Gastrocnemius medialis (tissue), 4 donors: ENCODE results near the gene IRF5. TPM values are rescaled to one million over a fixed set of nuclear protein-coding genes. Genes with fewer than 3 reads are reported as not detected.

Source experiments
- ATAC-seq, 2 donors: fragments of 150-250 bp; one replicate each; pipeline ENCODE4 v1.9.1; 2016
- DNase-seq, 2 donors: peaks; one replicate each; pipeline ENCODE4 v3.0.0-alpha.2; 2019
- H3K27ac ChIP-seq, 4 donors: fragments of 200-600 bp; sonication (generic); 1 replicate in 1 of 4; 2 replicates in 3 of 4; pipeline ENCODE4 v1.5.1; 2016 to 2018; ENCODE audit warnings: mild to moderate bottlenecking in 2 of 4, moderate library complexity in 1 of 4
- H3K27me3 ChIP-seq, 3 donors: fragments of 200-600 bp; sonication (generic) in 2 of 3; 1 replicate in 1 of 3; 2 replicates in 2 of 3; pipeline versions ENCODE4 v1.5.1 to v1.6.0; 2016 to 2019; ENCODE audit warnings: mild to moderate bottlenecking in 1 of 3, moderate library complexity in 1 of 3
- H3K36me3 ChIP-seq, 2 donors: fragments of 200-600 bp; sonication (generic) in 1 of 2; one replicate each; pipeline ENCODE4 v1.5.1; 2017 to 2018
- H3K4me1 ChIP-seq, 2 donors: fragments of 200-600 bp; sonication (generic) in 1 of 2; one replicate each; pipeline ENCODE4 v1.5.1; 2016 to 2017; ENCODE audit warnings: mild to moderate bottlenecking in 2 of 2
- H3K4me3 ChIP-seq, 4 donors: fragments of 200-600 bp; sonication (generic) in 3 of 4; 1 replicate in 1 of 4; 2 replicates in 3 of 4; pipeline ENCODE4 v1.5.1; 2016 to 2019; ENCODE audit warnings: mild to moderate bottlenecking in 2 of 4
- H3K9me3 ChIP-seq, 3 donors: fragments of 200-600 bp; sonication (generic) in 2 of 3; 1 replicate in 1 of 3; 2 replicates in 2 of 3; pipeline ENCODE4 v1.5.1; 2016 to 2019
- POLR2A ChIP-seq, 2 donors: fragments of 450-650 bp; IDR thresholded peaks; one replicate each; pipeline ENCODE4 v1.6.1; 2017; ENCODE audit warnings: antibody characterized with exemption in 2 of 2, mild to moderate bottlenecking in 2 of 2, moderate library complexity in 2 of 2
- in situ Hi-C, 4 donors: fragments of 200-750 bp; cut with MboI; loops; one replicate each; pipeline versions ENCODE4 v1.15.0 to v1.8.0; 2017; ENCODE audit warnings: low sequenced_read_pairs in 4 of 4
- intact Hi-C: fragments of 100-400 bp; cut with DNase I; formaldehyde crosslinking; loops from one replicate; pipeline ENCODE4 v1.15.1; 2023; ENCODE audit warnings: low total_unique reads
- total RNA-seq, 4 donors: library from RNA; depleted of rRNA; stranded (reverse); fragments of >200 nt; gene quantifications; one replicate each; pipeline versions ENCODE4 v1.1.0 to v1.2.3, GENCODE V29; 2016
- TF ChIP-seq, protein P1 (sequence below), 5 experiments: fragments of 450-650 bp in 3 of 5; fragments of 200-600 bp in 2 of 5; sonication (generic) in 2 of 5; IDR thresholded peaks in 4 of 5; conservative IDR thresholded peaks in 1 of 5; 1 replicate in 4 of 5; 2 replicates in 1 of 5; pipeline ENCODE4 v1.5.1; 2016 to 2019; ENCODE audit warnings: antibody characterized with exemption in 5 of 5, mild to moderate bottlenecking in 3 of 5, moderate library complexity in 3 of 5

Gene IRF5, protein sequence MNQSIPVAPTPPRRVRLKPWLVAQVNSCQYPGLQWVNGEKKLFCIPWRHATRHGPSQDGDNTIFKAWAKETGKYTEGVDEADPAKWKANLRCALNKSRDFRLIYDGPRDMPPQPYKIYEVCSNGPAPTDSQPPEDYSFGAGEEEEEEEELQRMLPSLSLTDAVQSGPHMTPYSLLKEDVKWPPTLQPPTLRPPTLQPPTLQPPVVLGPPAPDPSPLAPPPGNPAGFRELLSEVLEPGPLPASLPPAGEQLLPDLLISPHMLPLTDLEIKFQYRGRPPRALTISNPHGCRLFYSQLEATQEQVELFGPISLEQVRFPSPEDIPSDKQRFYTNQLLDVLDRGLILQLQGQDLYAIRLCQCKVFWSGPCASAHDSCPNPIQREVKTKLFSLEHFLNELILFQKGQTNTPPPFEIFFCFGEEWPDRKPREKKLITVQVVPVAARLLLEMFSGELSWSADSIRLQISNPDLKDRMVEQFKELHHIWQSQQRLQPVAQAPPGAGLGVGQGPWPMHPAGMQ
- total RNA-seq = 1 to 10 TPM in 3 of 4 donors, under 1 TPM in 1; 0.27 to 3.8 (median 2.8) TPM

DNA sequence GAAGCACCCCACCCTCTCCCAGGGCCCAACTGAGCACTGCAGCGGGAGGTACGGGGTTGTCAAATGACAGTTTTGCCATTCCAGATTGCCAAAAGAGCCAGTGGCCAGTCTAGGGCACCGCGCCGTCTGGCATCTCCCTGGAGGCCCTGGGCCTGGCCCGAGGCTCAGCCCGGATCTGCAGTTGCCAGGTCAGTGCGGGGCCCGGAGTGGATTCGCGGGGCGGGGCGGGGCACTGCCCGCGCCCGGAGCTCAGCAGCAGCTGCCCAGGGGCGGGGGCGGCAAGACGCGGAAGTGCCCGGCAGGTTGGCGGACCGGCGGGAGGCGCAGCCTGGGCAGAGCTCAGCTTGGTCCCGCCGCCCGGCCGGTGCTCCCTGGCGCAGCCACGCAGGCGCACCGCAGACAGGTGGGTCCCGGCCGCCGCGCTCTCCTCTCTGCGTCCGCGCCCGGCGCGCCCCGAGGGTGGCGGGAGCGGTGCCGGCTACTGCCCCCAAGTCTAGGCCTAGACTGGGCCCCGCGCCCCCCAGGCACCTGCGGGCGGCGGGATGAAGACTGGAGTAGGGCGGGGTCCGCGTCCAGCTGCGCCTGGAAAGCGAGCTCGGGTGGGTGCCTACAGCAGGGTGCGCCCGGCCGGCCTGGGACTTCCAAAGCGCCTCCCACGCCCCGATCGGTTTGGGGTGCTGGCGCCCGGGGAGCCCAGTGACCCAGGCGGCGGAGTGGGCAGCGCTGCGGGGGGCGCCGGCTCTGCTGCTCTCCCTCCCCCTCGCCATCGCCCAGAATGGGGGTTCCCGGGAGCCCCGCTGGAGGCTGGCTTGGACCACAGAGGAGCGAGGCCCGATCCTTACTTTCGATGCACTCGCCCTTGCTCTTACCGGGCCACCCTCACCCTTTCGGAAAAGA, at the start of gene IRF5:
Gene IRF5 (plus strand): TSS at position 281 of the 897 bp plus-strand sequence. CDS start 4,155 bp downstream, outside the sequence.
- Histone ChIP-seq H3K4me3 (peak within 1 kb of the TSS; percentile 43 to 53 (median 50)), H3K27ac (no peak within 1 kb of the TSS), H3K36me3 (no peaks in the 10 kb centered on the region), H3K4me1 (peaks cover 4 to 5% of the 10 kb centered on the region in 2 donors), H3K9me3 (no peaks in the 10 kb centered on the region), H3K27me3 (peaks cover 22 to 36% (median 32%) of the 10 kb centered on the region in 3 donors)
- intact Hi-C loops (loop anchor here (1.0 kb wide), 1 partner anchor 22 kb away; no protein-coding TSS in a partner anchor), in situ Hi-C loops (no loop called here)
- ATAC-seq = no peak
- DNase-seq = no peak
- TF ChIP-seq, protein P1, sequence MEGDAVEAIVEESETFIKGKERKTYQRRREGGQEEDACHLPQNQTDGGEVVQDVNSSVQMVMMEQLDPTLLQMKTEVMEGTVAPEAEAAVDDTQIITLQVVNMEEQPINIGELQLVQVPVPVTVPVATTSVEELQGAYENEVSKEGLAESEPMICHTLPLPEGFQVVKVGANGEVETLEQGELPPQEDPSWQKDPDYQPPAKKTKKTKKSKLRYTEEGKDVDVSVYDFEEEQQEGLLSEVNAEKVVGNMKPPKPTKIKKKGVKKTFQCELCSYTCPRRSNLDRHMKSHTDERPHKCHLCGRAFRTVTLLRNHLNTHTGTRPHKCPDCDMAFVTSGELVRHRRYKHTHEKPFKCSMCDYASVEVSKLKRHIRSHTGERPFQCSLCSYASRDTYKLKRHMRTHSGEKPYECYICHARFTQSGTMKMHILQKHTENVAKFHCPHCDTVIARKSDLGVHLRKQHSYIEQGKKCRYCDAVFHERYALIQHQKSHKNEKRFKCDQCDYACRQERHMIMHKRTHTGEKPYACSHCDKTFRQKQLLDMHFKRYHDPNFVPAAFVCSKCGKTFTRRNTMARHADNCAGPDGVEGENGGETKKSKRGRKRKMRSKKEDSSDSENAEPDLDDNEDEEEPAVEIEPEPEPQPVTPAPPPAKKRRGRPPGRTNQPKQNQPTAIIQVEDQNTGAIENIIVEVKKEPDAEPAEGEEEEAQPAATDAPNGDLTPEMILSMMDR (IDR thresholded peaks at IDR 0.05 in 4 of 5, conservative IDR thresholded peaks at IDR 0.05 in 1 of 5) = no peak
- no peak for TF ChIP-seq POLR2A (IDR thresholded peaks at IDR 0.05)

DNA sequence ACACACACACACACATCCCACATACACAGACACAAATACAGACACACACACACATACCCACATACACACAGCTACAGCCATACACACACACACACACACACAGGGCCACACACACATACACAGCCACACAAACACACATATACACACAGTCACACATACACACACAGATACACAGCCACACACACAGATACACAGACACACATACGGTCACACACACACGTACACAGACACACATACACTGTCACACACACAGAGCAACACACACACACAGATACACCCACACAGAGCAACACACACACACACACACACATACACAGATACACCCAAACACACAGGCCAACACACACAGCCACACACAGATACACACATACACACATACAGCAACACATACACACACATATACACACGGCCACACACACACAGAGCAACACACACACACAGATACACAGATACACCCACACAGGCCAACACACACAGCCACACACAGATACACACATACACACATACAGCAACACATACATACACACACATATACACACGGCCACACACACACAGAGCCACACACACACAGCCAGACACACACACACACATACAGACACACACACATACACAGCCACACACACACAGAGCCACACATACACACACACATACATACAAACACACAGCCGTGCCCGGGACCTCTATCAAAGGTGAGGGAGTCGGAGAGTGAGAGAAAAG, 49.5 kb upstream of the IRF5 start:
- in situ Hi-C loops (loop anchor here (10.0 to 25.0 kb wide), 5 partner anchors 93 to 426 kb away; partner anchors contain the start of genes CCDC136 (in 2 of the 4), HILPDA (in 2 of the 4) and OPN1SW (in 1 of the 4)), intact Hi-C loops (loop anchor here (10.0 kb wide), 1 partner anchor 363 kb away; no protein-coding TSS in a partner anchor)
- TF ChIP-seq, protein P1 (IDR thresholded peaks at IDR 0.05 in 4 of 5, conservative IDR thresholded peaks at IDR 0.05 in 1 of 5) = no peak
- no peak for TF ChIP-seq POLR2A (IDR thresholded peaks at IDR 0.05)
- H3K9me3 ChIP-seq = no peaks in the 10 kb centered on the region
- ATAC-seq = no peak
- no peaks in the 10 kb centered on the region for H3K36me3 ChIP-seq
- H3K27me3 ChIP-seq = peaks cover 10 to 15% (median 13%) of the 10 kb centered on the region in 3 donors
- no peak overlapping the region for H3K4me3 ChIP-seq
- no peak for DNase-seq
- no peaks in the 10 kb centered on the region for H3K4me1 ChIP-seq
- H3K27ac ChIP-seq = no peak overlapping the region

DNA sequence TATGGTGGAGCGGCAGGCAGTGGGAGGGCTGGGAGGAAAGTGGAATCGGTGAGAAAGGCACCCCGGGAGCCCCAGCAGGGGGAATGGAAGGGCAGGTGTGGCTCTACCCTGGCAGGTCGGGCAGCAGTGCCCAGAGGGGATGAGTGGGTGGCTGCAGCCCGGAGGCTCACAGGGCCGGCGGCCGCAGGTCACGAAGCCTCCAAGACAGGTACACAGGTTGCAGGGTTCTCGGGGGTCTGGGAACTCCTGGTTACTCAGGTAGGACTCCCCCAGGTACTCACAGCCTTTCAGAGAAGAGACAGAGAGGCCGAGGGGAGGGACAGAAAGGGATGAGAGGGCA, 49.0 kb upstream of the IRF5 start:
- in situ Hi-C loops = loop anchor here (10.0 to 25.0 kb wide), 5 partner anchors 94 to 426 kb away; partner anchors contain the start of genes CCDC136 (in 2 of the 4), HILPDA (in 2 of the 4) and OPN1SW (in 1 of the 4)
- intact Hi-C loops = loop anchor here (10.0 kb wide), 1 partner anchor 364 kb away; no protein-coding TSS in a partner anchor

More for the DNA sequence above, 49.0 kb upstream of the IRF5 start:
- no peak overlapping the region for H3K4me3 ChIP-seq
- H3K4me1 ChIP-seq = no peaks in the 10 kb centered on the region
- no peak overlapping the region for H3K27ac ChIP-seq
- no peaks in the 10 kb centered on the region for H3K36me3 ChIP-seq
- TF ChIP-seq POLR2A (IDR thresholded peaks at IDR 0.05) = no peak
- TF ChIP-seq, protein P1 (IDR thresholded peaks at IDR 0.05 in 4 of 5, conservative IDR thresholded peaks at IDR 0.05 in 1 of 5) = no peak
- ATAC-seq (no peak), DNase-seq (no peak)
- peaks cover 10 to 15% (median 13%) of the 10 kb centered on the region in 3 donors for H3K27me3 ChIP-seq
- no peaks in the 10 kb centered on the region for H3K9me3 ChIP-seq
